ENCODE data around the gene CCDC12. TPM values are rescaled to one million over a fixed set of nuclear protein-coding genes. Genes with fewer than 3 reads are reported as not detected.

CCDC12 gene
- total RNA-seq, 1 experiment from 2014 or later, result 46.5 TPM

DNA sequence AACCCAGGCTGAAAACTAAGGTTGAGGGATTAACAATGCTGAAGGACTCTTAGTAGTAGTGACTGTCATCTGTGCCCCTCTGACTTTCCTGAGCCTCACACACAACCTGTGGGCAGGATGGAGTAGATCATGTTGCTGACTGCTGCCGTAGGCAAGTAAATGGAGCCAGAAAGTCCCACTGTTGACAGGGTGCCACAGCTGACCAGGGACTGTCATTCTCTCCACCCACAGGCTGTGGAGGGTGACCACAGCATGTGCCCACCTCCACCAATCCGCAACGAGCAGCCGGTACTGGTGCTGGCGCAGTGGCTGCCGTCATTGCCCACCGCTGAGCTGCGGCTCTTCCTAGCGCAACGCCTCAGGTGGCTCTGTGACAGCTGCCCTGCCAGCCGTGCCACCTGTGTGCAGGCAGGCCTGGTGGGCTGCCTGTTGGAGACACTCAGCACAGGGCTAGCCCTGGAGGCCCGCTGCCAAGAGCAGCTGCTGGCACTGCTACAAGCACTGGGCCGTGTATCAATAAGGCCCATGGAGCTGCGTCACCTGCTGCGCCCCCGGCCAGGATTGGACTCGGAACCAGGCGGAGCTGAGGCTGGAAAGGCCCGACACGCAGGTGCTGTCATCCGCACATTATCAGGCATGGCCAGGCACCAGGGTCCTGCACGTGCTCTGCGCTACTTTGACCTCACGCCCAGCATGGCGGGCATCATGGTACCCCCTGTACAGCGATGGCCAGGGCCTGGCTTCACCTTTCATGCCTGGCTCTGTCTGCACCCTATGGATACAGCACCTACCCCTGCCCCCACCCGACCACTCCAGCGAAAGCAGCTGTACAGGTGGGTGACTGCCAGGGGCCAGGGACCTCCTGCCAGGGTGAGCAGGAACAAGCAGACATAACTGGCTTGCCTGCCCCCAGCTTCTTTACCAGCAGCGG lies 18.5 kb upstream of the CCDC12 start:
- CTCF ChIA-PET, result no interaction called here
- POLR2A ChIA-PET, result no interaction called here
- H3K4me3 ChIP-seq (replicated peaks in 1 of 2; ENCODE audit: low read depth in 1 of 2, low read length in 2 of 2), result no peak overlapping the region
- ATAC-seq (no peak), DNase-seq (ENCODE audit: low read depth, low spot score) (no peak)
- no peak overlapping the region for H3K4me2 ChIP-seq (ENCODE audit: low read length)
- TF ChIP-seq ELF1 (IDR thresholded peaks at IDR 0.05; ENCODE audit: borderline replicate concordance, low read depth), result no peak
- no peak for TF ChIP-seq POLR2A (IDR thresholded peaks at IDR 0.05; ENCODE audit: borderline replicate concordance, extremely low read depth, insufficient read depth, insufficient read length)
- no peak for TF ChIP-seq SP1 (IDR thresholded peaks at IDR 0.05; ENCODE audit: low read depth)
- no peak for TF ChIP-seq EZH2 (IDR thresholded peaks at IDR 0.05)
- TF ChIP-seq CBX3 (IDR thresholded peaks at IDR 0.05; ENCODE audit: low read depth), result no peak
- TF ChIP-seq ZNF274 (IDR thresholded peaks at IDR 0.05; ENCODE audit: low read depth, low read length), result no peak
- TF ChIP-seq POLR2AphosphoS5 (IDR thresholded peaks at IDR 0.05; ENCODE audit: low read depth, low read length), result no peak
- TF ChIP-seq, protein P1, sequence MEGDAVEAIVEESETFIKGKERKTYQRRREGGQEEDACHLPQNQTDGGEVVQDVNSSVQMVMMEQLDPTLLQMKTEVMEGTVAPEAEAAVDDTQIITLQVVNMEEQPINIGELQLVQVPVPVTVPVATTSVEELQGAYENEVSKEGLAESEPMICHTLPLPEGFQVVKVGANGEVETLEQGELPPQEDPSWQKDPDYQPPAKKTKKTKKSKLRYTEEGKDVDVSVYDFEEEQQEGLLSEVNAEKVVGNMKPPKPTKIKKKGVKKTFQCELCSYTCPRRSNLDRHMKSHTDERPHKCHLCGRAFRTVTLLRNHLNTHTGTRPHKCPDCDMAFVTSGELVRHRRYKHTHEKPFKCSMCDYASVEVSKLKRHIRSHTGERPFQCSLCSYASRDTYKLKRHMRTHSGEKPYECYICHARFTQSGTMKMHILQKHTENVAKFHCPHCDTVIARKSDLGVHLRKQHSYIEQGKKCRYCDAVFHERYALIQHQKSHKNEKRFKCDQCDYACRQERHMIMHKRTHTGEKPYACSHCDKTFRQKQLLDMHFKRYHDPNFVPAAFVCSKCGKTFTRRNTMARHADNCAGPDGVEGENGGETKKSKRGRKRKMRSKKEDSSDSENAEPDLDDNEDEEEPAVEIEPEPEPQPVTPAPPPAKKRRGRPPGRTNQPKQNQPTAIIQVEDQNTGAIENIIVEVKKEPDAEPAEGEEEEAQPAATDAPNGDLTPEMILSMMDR (IDR thresholded peaks at IDR 0.05 in 2 of 3, conservative IDR thresholded peaks at IDR 0.05 in 1 of 3; ENCODE audit: borderline replicate concordance in 1 of 3, insufficient read depth in 1 of 3, low read depth in 2 of 3, low read length in 2 of 3), result no peak
- TF ChIP-seq JUND (IDR thresholded peaks at IDR 0.05), result no peak
- no peak for TF ChIP-seq SIN3A (IDR thresholded peaks at IDR 0.05; ENCODE audit: low read depth)
- no peak for TF ChIP-seq FOSL1 (IDR thresholded peaks at IDR 0.05; ENCODE audit: low read depth)
- TF ChIP-seq EGR1 (IDR thresholded peaks at IDR 0.05; ENCODE audit: low read depth), result no peak
- no peak for TF ChIP-seq CEBPB (IDR thresholded peaks at IDR 0.05; ENCODE audit: low read depth)
- TF ChIP-seq, protein P2, sequence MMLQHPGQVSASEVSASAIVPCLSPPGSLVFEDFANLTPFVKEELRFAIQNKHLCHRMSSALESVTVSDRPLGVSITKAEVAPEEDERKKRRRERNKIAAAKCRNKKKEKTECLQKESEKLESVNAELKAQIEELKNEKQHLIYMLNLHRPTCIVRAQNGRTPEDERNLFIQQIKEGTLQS (IDR thresholded peaks at IDR 0.05), result no peak
- no peak for TF ChIP-seq TCF7L2 (IDR thresholded peaks at IDR 0.05; ENCODE audit: borderline replicate concordance, extremely low read depth, insufficient read depth, insufficient read length)
- TF ChIP-seq, protein P3, sequence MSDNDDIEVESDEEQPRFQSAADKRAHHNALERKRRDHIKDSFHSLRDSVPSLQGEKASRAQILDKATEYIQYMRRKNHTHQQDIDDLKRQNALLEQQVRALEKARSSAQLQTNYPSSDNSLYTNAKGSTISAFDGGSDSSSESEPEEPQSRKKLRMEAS (IDR thresholded peaks at IDR 0.05), result no peak
- TF ChIP-seq, protein P4, sequence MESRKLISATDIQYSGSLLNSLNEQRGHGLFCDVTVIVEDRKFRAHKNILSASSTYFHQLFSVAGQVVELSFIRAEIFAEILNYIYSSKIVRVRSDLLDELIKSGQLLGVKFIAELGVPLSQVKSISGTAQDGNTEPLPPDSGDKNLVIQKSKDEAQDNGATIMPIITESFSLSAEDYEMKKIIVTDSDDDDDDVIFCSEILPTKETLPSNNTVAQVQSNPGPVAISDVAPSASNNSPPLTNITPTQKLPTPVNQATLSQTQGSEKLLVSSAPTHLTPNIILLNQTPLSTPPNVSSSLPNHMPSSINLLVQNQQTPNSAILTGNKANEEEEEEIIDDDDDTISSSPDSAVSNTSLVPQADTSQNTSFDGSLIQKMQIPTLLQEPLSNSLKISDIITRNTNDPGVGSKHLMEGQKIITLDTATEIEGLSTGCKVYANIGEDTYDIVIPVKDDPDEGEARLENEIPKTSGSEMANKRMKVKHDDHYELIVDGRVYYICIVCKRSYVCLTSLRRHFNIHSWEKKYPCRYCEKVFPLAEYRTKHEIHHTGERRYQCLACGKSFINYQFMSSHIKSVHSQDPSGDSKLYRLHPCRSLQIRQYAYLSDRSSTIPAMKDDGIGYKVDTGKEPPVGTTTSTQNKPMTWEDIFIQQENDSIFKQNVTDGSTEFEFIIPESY (IDR thresholded peaks at IDR 0.05; ENCODE audit: extremely low read depth, insufficient replicate concordance, low read length), result no peak
- TF ChIP-seq EZH2phosphoT487 (IDR thresholded peaks at IDR 0.05; ENCODE audit: borderline replicate concordance), result no peak
- TF ChIP-seq, protein P5, sequence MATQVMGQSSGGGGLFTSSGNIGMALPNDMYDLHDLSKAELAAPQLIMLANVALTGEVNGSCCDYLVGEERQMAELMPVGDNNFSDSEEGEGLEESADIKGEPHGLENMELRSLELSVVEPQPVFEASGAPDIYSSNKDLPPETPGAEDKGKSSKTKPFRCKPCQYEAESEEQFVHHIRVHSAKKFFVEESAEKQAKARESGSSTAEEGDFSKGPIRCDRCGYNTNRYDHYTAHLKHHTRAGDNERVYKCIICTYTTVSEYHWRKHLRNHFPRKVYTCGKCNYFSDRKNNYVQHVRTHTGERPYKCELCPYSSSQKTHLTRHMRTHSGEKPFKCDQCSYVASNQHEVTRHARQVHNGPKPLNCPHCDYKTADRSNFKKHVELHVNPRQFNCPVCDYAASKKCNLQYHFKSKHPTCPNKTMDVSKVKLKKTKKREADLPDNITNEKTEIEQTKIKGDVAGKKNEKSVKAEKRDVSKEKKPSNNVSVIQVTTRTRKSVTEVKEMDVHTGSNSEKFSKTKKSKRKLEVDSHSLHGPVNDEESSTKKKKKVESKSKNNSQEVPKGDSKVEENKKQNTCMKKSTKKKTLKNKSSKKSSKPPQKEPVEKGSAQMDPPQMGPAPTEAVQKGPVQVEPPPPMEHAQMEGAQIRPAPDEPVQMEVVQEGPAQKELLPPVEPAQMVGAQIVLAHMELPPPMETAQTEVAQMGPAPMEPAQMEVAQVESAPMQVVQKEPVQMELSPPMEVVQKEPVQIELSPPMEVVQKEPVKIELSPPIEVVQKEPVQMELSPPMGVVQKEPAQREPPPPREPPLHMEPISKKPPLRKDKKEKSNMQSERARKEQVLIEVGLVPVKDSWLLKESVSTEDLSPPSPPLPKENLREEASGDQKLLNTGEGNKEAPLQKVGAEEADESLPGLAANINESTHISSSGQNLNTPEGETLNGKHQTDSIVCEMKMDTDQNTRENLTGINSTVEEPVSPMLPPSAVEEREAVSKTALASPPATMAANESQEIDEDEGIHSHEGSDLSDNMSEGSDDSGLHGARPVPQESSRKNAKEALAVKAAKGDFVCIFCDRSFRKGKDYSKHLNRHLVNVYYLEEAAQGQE (IDR thresholded peaks at IDR 0.05; ENCODE audit: low read depth), result no peak
- no peaks in the 10 kb centered on the region for H3K9me3 ChIP-seq (ENCODE audit: control insufficient read depth in 1 of 2, insufficient read depth in 1 of 2, low read depth in 1 of 2, low read length in 2 of 2)
- H3K36me3 ChIP-seq (ENCODE audit: control insufficient read depth in 1 of 2, insufficient read depth in 2 of 2, low read length in 2 of 2), result peaks cover 0 to 7% of the 10 kb centered on the region in 2 experiments; a peak in 2 of 4 replicates
- no peak overlapping the region for H3K9ac ChIP-seq (ENCODE audit: low read length)
- H3K27ac ChIP-seq (ENCODE audit: low read depth, low read length), result no peak overlapping the region
- RAD21 ChIA-PET (ENCODE audit: low non-redundant PET in 1 of 2, low total read pairs in 2 of 2, uncharacterized antibody in 2 of 2, unreplicated experiment in 2 of 2), result no interaction called here
- no peaks in the 10 kb centered on the region for H4K20me1 ChIP-seq (ENCODE audit: insufficient read depth)
- H3K27me3 ChIP-seq (ENCODE audit: insufficient read depth, low read length), result no peaks in the 10 kb centered on the region
- no peaks in the 10 kb centered on the region for H3K9me2 ChIP-seq (ENCODE audit: insufficient read depth)
- intact Hi-C loops (cut with micrococcal nuclease), result no loop called here
- H3K4me1 ChIP-seq (ENCODE audit: control insufficient read depth in 1 of 2, insufficient read depth in 2 of 2, low read length in 2 of 2), result peaks cover 0 to 8% of the 10 kb centered on the region in 2 experiments; a peak in 1 of 4 replicates
- no peaks in the 10 kb centered on the region for H3K79me2 ChIP-seq (ENCODE audit: insufficient read depth, low read length)
- BruUV-seq (replicated peaks), result no TSS peak
- H2AFZ ChIP-seq (ENCODE audit: low read depth, low read length, poor library complexity, severe bottlenecking), result no peak overlapping the region
